ENCODE measurements around the gene FAM162A. TPM values are rescaled to one million over a fixed set of nuclear protein-coding genes. Genes with fewer than 3 reads are reported as not detected.

FAM162A gene
- total RNA-seq, 1 donor from 2014 or later: 14.3 TPM

DNA sequence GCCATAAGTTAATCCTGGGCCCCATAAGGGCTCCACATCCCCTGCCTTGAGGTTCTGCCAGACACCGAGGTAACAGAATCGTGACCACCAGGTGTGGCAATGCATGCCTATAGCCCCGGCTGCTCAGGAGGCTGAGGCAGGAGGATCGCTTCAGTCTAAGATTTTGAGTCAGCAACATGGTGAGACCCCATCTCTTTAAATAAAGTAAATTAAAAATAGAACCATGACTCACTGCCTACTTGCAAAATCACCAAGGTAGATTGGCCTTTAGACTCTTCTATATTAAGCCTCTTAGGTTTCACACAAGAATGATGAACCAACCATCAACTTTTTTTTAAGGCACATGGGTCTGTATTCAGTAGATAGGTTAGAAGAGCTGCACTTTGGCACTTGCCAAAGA is 22.2 kb downstream of the FAM162A start:
- Histone ChIP-seq H3K36me3 (ENCODE audit: control insufficient read depth, insufficient read depth, low read length) (peaks cover 1% of the 10 kb centered on the region), H3K4me3 (ENCODE audit: low read depth, low read length) (no peak overlapping the region), H3K27me3 (ENCODE audit: control insufficient read depth, insufficient read depth, low read length) (no peaks in the 10 kb centered on the region)
- no peak for DNase-seq (ENCODE audit: low read depth)
- TF ChIP-seq, protein P1, sequence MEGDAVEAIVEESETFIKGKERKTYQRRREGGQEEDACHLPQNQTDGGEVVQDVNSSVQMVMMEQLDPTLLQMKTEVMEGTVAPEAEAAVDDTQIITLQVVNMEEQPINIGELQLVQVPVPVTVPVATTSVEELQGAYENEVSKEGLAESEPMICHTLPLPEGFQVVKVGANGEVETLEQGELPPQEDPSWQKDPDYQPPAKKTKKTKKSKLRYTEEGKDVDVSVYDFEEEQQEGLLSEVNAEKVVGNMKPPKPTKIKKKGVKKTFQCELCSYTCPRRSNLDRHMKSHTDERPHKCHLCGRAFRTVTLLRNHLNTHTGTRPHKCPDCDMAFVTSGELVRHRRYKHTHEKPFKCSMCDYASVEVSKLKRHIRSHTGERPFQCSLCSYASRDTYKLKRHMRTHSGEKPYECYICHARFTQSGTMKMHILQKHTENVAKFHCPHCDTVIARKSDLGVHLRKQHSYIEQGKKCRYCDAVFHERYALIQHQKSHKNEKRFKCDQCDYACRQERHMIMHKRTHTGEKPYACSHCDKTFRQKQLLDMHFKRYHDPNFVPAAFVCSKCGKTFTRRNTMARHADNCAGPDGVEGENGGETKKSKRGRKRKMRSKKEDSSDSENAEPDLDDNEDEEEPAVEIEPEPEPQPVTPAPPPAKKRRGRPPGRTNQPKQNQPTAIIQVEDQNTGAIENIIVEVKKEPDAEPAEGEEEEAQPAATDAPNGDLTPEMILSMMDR (IDR thresholded peaks at IDR 0.05; ENCODE audit: insufficient read depth, low read length, poor library complexity, severe bottlenecking): no peak

DNA sequence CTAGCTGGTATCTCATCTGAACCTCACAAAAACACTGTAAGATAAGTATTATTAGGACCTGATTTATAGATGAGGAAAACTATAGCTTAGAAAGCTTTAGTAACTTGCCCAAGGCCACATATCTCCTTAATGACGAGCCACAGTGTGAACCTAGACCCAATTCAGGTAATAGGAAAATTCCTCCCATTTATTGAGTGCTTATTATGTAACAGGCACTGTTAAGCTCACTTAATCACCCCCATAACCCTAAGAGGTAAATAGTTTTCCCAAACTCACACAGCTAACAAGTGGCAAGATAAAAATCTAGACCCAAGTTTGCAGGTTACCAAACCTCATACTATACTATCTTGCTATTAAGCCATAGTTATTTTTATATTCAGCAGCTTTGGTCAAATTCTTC is 24.0 kb downstream of the FAM162A start:
- TF ChIP-seq, protein P1 (IDR thresholded peaks at IDR 0.05; ENCODE audit: insufficient read depth, low read length, poor library complexity, severe bottlenecking): no peak
- H3K36me3 ChIP-seq (ENCODE audit: control insufficient read depth, insufficient read depth, low read length): peaks cover 1% of the 10 kb centered on the region
- no peaks in the 10 kb centered on the region for H3K27me3 ChIP-seq (ENCODE audit: control insufficient read depth, insufficient read depth, low read length)
- H3K4me3 ChIP-seq (ENCODE audit: low read depth, low read length): no peak overlapping the region
- no peak for DNase-seq (ENCODE audit: low read depth)

DNA sequence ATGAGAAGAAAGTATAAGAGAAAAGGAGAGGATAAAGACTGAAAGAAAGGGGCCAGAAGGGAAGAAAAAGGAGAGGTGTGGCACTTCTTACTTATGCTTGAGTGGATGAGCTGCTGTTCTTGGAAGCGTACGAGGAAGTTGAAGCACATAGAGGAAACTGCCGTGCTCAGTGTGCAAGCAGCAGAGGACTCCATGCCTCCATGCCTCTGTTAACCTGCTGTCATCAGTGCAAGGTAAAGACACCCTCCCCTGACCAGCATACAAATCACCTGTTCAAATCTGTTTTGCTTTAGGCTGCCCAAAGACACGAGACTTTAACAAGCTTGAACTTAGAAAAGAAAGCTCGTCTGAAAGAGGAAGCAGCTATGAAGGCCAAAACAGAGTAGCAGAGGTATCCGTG is 25.5 kb downstream of the FAM162A start:
- DNase-seq (ENCODE audit: low read depth): no peak
- no peak overlapping the region for H3K4me3 ChIP-seq (ENCODE audit: low read depth, low read length)
- H3K27me3 ChIP-seq (ENCODE audit: control insufficient read depth, insufficient read depth, low read length): no peaks in the 10 kb centered on the region
- TF ChIP-seq, protein P1 (IDR thresholded peaks at IDR 0.05; ENCODE audit: insufficient read depth, low read length, poor library complexity, severe bottlenecking): no peak
- peaks cover 1% of the 10 kb centered on the region for H3K36me3 ChIP-seq (ENCODE audit: control insufficient read depth, insufficient read depth, low read length)

DNA sequence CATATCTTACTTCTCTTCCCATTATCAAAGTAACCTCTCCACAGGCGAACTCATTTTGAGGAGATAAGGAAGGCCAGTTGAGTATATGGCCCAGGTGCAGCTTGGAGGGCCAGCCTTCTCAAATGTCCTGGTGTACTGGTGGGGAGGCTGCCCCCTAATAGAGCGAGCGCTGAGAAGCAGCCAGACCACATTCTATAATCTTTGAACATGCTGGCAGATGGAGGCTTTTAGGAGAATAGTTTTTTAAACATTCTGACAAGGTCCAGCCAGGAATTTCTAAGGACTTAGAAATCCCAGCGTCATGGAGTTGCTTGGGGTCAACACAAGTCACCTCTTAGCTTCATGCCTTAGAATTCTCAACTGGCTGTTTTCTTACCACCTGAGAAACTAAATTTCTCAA is 26.1 kb downstream of the FAM162A start:
- DNase-seq (ENCODE audit: low read depth): no peak
- Histone ChIP-seq H3K36me3 (ENCODE audit: control insufficient read depth, insufficient read depth, low read length) (peaks cover 1% of the 10 kb centered on the region), H3K4me3 (ENCODE audit: low read depth, low read length) (no peak overlapping the region), H3K27me3 (ENCODE audit: control insufficient read depth, insufficient read depth, low read length) (no peaks in the 10 kb centered on the region)
- TF ChIP-seq, protein P1 (IDR thresholded peaks at IDR 0.05; ENCODE audit: insufficient read depth, low read length, poor library complexity, severe bottlenecking): no peak

DNA sequence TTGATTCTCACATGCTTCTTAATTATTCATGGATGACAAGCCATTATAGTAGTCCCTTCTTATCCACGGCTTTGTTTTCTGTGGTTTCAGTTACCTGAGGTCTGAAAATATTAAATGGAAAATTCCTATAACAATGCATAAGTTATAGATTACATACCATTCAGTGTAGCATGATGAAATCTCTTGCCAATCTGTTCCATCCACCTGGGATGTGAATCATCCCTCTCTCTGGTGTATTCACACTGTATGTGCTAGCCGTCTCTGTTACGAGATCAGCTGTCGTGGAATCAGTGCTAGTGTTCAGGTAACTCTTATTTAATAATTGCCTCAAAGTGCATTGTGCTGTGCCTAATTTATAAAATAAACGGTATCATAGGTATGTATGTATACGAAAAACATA is 26.7 kb downstream of the FAM162A start:
- no peak overlapping the region for H3K4me3 ChIP-seq (ENCODE audit: low read depth, low read length)
- TF ChIP-seq, protein P1 (IDR thresholded peaks at IDR 0.05; ENCODE audit: insufficient read depth, low read length, poor library complexity, severe bottlenecking): no peak
- H3K36me3 ChIP-seq (ENCODE audit: control insufficient read depth, insufficient read depth, low read length): peaks cover 1% of the 10 kb centered on the region
- no peaks in the 10 kb centered on the region for H3K27me3 ChIP-seq (ENCODE audit: control insufficient read depth, insufficient read depth, low read length)
- no peak for DNase-seq (ENCODE audit: low read depth)

DNA sequence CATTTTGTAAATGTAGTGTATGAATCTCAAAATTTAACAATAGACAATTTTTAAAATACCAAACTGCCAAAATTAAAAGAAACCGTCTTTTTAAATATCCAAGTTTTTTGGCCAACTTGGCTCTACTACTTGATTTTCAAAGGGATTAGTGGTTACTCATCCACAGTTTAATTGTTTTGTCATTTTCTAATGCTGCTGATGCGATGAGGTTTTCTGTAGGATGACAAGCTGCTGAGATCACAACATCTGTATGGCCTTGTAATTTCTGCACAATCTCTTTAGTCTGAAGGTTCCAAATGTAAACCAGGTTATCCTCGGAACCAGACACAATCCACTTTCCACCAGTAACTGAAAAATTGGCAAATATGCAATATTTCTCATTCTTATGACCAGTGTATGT is 30.4 kb downstream of the FAM162A start:
- TF ChIP-seq, protein P1 (IDR thresholded peaks at IDR 0.05; ENCODE audit: insufficient read depth, low read length, poor library complexity, severe bottlenecking): no peak
- no peak for DNase-seq (ENCODE audit: low read depth)
- Histone ChIP-seq H3K27me3 (ENCODE audit: control insufficient read depth, insufficient read depth, low read length) (no peaks in the 10 kb centered on the region), H3K36me3 (ENCODE audit: control insufficient read depth, insufficient read depth, low read length) (peaks cover 1% of the 10 kb centered on the region), H3K4me3 (ENCODE audit: low read depth, low read length) (no peak overlapping the region)
